ENCODE measurements around the gene KAT8. TPM values are rescaled to one million over a fixed set of nuclear protein-coding genes. Genes with fewer than 3 reads are reported as not detected.

The KAT8 gene
- total RNA-seq, 1 donor from 2014 or later, result 33.5 TPM

DNA sequence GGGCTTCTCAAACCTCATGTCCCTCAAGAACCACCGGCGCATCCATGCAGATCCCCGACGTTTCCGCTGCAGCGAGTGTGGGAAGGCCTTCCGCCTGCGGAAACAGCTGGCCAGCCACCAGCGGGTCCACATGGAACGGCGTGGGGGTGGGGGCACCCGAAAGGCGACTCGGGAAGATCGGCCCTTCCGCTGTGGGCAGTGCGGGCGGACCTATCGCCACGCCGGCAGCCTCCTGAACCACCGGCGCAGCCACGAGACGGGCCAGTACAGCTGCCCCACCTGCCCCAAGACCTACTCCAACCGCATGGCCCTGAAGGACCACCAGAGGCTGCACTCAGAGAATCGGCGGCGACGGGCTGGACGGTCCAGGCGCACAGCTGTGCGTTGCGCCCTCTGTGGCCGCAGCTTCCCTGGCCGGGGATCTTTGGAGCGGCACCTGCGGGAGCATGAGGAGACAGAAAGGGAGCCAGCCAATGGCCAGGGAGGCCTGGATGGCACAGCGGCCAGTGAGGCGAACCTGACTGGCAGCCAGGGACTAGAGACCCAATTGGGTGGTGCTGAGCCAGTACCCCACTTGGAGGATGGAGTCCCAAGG lies 37.3 kb upstream of the KAT8 start:
- Histone ChIP-seq H3K27me3 (ENCODE audit: insufficient read depth, low read length) (no peaks in the 10 kb centered on the region), H2AFZ (ENCODE audit: low read depth, low read length) (no peak overlapping the region), H3K36me3 (ENCODE audit: insufficient read depth, low read length) (no peaks in the 10 kb centered on the region), H3K9ac (ENCODE audit: low read length) (no peak overlapping the region), H3K4me2 (ENCODE audit: low read length) (no peak overlapping the region), H3K9me3 (ENCODE audit: insufficient read depth, low read depth, low read length) (no peaks in the 10 kb centered on the region), H3K27ac (ENCODE audit: low read depth, low read length) (no peak overlapping the region), H3K4me1 (ENCODE audit: insufficient read depth, low read length) (peaks cover under 1% of the 10 kb centered on the region), H3K4me3 (ENCODE audit: insufficient read depth, low read depth, low read length) (no peak overlapping the region), H3K79me2 (ENCODE audit: insufficient read depth, low read length) (peaks cover 71% of the 10 kb centered on the region), H4K20me1 (ENCODE audit: insufficient read depth, low read length) (peaks cover 71% of the 10 kb centered on the region)
- TF ChIP-seq EZH2 (IDR thresholded peaks at IDR 0.05; ENCODE audit: insufficient read depth, low read length), result no peak
- TF ChIP-seq, protein P1, sequence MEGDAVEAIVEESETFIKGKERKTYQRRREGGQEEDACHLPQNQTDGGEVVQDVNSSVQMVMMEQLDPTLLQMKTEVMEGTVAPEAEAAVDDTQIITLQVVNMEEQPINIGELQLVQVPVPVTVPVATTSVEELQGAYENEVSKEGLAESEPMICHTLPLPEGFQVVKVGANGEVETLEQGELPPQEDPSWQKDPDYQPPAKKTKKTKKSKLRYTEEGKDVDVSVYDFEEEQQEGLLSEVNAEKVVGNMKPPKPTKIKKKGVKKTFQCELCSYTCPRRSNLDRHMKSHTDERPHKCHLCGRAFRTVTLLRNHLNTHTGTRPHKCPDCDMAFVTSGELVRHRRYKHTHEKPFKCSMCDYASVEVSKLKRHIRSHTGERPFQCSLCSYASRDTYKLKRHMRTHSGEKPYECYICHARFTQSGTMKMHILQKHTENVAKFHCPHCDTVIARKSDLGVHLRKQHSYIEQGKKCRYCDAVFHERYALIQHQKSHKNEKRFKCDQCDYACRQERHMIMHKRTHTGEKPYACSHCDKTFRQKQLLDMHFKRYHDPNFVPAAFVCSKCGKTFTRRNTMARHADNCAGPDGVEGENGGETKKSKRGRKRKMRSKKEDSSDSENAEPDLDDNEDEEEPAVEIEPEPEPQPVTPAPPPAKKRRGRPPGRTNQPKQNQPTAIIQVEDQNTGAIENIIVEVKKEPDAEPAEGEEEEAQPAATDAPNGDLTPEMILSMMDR (IDR thresholded peaks at IDR 0.05; ENCODE audit: insufficient read depth, low read depth, low read length), result no peak
- peaks cover 19% of the 10 kb centered on the region for H3K36me3 Mint-ChIP-seq (ENCODE audit: low read depth, unreplicated experiment)
- H3K27me3 Mint-ChIP-seq (ENCODE audit: low read depth, unreplicated experiment), result no peaks in the 10 kb centered on the region
- no peak for FAIRE-seq
- no peaks in the 10 kb centered on the region for H3K4me1 Mint-ChIP-seq (ENCODE audit: low read depth, unreplicated experiment)
- H3K27ac Mint-ChIP-seq (ENCODE audit: unreplicated experiment), result no peak overlapping the region
- DNase-seq (ENCODE audit: low read depth), result no peak
- no peak overlapping the region for H3K4me3 Mint-ChIP-seq (ENCODE audit: unreplicated experiment)
- no peaks in the 10 kb centered on the region for H3K9me3 Mint-ChIP-seq (ENCODE audit: unreplicated experiment)

DNA sequence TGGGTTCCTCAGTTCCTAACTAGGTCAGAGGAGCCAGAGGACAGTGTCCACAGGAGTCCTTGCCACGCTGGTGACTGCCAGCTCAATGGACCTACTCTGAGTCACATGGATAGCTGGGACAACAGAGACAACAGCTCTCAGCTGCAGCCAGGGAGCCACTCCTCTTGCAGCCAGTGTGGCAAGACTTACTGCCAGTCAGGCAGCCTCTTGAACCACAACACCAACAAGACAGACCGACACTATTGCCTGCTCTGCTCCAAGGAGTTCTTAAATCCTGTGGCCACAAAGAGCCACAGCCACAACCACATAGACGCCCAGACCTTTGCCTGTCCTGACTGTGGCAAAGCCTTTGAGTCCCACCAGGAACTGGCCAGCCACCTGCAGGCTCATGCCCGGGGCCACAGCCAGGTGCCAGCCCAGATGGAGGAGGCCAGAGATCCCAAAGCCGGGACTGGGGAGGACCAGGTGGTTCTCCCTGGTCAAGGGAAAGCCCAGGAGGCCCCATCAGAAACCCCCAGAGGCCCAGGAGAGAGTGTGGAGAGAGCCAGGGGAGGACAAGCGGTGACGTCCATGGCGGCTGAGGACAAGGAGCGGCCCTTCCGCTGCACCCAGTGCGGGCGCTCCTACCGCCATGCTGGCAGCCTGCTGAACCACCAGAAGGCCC lies 36.6 kb upstream of the KAT8 start:
- H4K20me1 ChIP-seq (ENCODE audit: insufficient read depth, low read length), result peaks cover 76% of the 10 kb centered on the region
- H3K4me3 ChIP-seq (ENCODE audit: insufficient read depth, low read depth, low read length), result no peak overlapping the region
- no peak for TF ChIP-seq EZH2 (IDR thresholded peaks at IDR 0.05; ENCODE audit: insufficient read depth, low read length)
- TF ChIP-seq, protein P1 (IDR thresholded peaks at IDR 0.05; ENCODE audit: insufficient read depth, low read depth, low read length), result no peak
- H3K9me3 ChIP-seq (ENCODE audit: insufficient read depth, low read depth, low read length), result no peaks in the 10 kb centered on the region
- H3K9me3 Mint-ChIP-seq (ENCODE audit: unreplicated experiment), result no peaks in the 10 kb centered on the region
- H3K4me1 ChIP-seq (ENCODE audit: insufficient read depth, low read length), result peaks cover 7% of the 10 kb centered on the region
- FAIRE-seq, result no peak
- H3K79me2 ChIP-seq (ENCODE audit: insufficient read depth, low read length), result peaks cover 63% of the 10 kb centered on the region
- DNase-seq (ENCODE audit: low read depth), result no peak
- H3K36me3 ChIP-seq (ENCODE audit: insufficient read depth, low read length), result no peaks in the 10 kb centered on the region
- peaks cover 23% of the 10 kb centered on the region for H3K36me3 Mint-ChIP-seq (ENCODE audit: low read depth, unreplicated experiment)
- no peaks in the 10 kb centered on the region for H3K27me3 ChIP-seq (ENCODE audit: insufficient read depth, low read length)
- no peak overlapping the region for H3K4me2 ChIP-seq (ENCODE audit: low read length)
- no peak overlapping the region for H3K27ac Mint-ChIP-seq (ENCODE audit: unreplicated experiment)
- no peak overlapping the region for H2AFZ ChIP-seq (ENCODE audit: low read depth, low read length)
- no peaks in the 10 kb centered on the region for H3K4me1 Mint-ChIP-seq (ENCODE audit: low read depth, unreplicated experiment)
- no peak overlapping the region for H3K9ac ChIP-seq (ENCODE audit: low read length)
- no peak overlapping the region for H3K4me3 Mint-ChIP-seq (ENCODE audit: unreplicated experiment)
- no peaks in the 10 kb centered on the region for H3K27me3 Mint-ChIP-seq (ENCODE audit: low read depth, unreplicated experiment)
- H3K27ac ChIP-seq (ENCODE audit: low read depth, low read length), result no peak overlapping the region
